Measurements from ENCODE around the gene ACTN4.

DNA sequence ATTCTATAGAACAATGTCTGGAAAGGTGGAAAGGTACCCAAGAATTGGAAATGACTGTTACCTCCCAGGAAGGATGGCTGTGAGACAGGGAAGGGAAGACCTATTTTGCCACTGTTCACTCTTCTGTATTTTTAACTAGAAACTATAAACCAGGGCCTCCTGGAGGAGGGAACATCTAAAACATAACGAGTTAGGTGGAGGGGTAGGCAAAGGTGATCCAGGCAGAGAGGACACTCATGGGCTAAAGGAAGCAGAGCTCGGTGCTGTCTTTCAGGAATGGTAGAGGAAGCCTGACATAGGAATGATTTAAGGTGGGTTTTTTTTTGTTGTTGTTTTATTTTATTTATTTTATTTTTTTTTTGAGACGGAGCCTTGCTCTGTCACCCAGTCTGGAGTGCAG is 22.6 kb upstream of the ACTN4 start:
- TF ChIP-seq EZH2 (IDR thresholded peaks at IDR 0.05) (no peak), POLR2AphosphoS5 (IDR thresholded peaks at IDR 0.05; ENCODE audit: borderline replicate concordance, low read depth, low read length) (0 out of 2 replicates have a peak, but pooled peaks have one; percentile 6)

Data from SK-N-MC (cell line).